Neuronal stem cell (in vitro differentiated cells): ENCODE measurements around the gene FOXI1.

ENCODE experiments used
- DNase-seq: peaks from one replicate; pipeline ENCODE4 v3.0.0-alpha.2; 2013; ENCODE audit warnings: low spot score
- H2AFZ ChIP-seq: one replicate; pipeline ENCODE4 v1.6.1; 2013; ENCODE audit warnings: mild to moderate bottlenecking, low read length, inconsistent platforms
- H2AK5ac ChIP-seq: 2 replicates; pipeline ENCODE4 v1.6.1; 2013; ENCODE audit warnings: low read depth, mild to moderate bottlenecking, inconsistent platforms, low read length, moderate library complexity, mixed read lengths
- H2BK120ac ChIP-seq: 2 replicates; pipeline ENCODE4 v1.6.1; 2013; ENCODE audit warnings: low read depth, mild to moderate bottlenecking, inconsistent platforms, low read length, moderate library complexity, mixed read lengths
- H2BK12ac ChIP-seq: one replicate; pipeline ENCODE4 v1.6.1; 2013; ENCODE audit warnings: low read length, inconsistent platforms
- H2BK15ac ChIP-seq: 2 replicates; pipeline ENCODE4 v1.6.1; 2013; ENCODE audit warnings: mild to moderate bottlenecking, low read length, inconsistent platforms, mixed read lengths
- H2BK5ac ChIP-seq: one replicate; pipeline ENCODE4 v1.6.1; 2013; ENCODE audit warnings: inconsistent platforms, mild to moderate bottlenecking, low read length, moderate library complexity
- H3K14ac ChIP-seq: one replicate; pipeline ENCODE4 v1.6.1; 2013; ENCODE audit warnings: low read length, inconsistent platforms
- H3K18ac ChIP-seq: 2 replicates; pipeline ENCODE4 v1.6.1; 2013; ENCODE audit warnings: low read length, inconsistent platforms
- H3K23ac ChIP-seq: 2 replicates; pipeline ENCODE4 v1.6.1; 2013; ENCODE audit warnings: low read depth, mild to moderate bottlenecking, mixed read lengths, low read length, inconsistent platforms; ENCODE audit not compliant: poor library complexity
- H3K27ac ChIP-seq: replicated peaks from 3 replicates; pipeline ENCODE4 v1.5.1; 2013; ENCODE audit warnings: low read length, inconsistent platforms
- H3K27me3 ChIP-seq, 3 experiments: 2 replicates each; pipeline ENCODE4 v1.6.1; 2013; ENCODE audit warnings: low read length in 3 of 3, mild to moderate bottlenecking in 2 of 3, inconsistent platforms in 1 of 3, low read depth in 1 of 3, mixed read lengths in 1 of 3, moderate library complexity in 1 of 3; ENCODE audit not compliant: control insufficient read depth in 3 of 3, insufficient read depth in 3 of 3
- H3K36me3 ChIP-seq, 2 donors: replicated peaks in 1 of 2; 2 replicates each; pipeline ENCODE4 v1.6.1; 2013; ENCODE audit warnings: low read length in 2 of 2; ENCODE audit not compliant: control insufficient read depth in 2 of 2, insufficient read depth in 2 of 2
- H3K4ac ChIP-seq: 2 replicates; pipeline ENCODE4 v1.6.1; 2013; ENCODE audit warnings: inconsistent platforms, mild to moderate bottlenecking, low read length, moderate library complexity
- H3K4me1 ChIP-seq, 2 donors: 1 replicate in 1 of 2; 2 replicates in 1 of 2; pipeline ENCODE4 v1.6.1; 2013; ENCODE audit warnings: low read length in 2 of 2, low read depth in 1 of 2; ENCODE audit not compliant: control insufficient read depth in 2 of 2, insufficient read depth in 1 of 2
- H3K4me2 ChIP-seq: one replicate; pipeline ENCODE4 v1.6.1; 2013; ENCODE audit warnings: mild to moderate bottlenecking, low read length, inconsistent platforms; ENCODE audit not compliant: insufficient read depth, poor library complexity, severe bottlenecking
- H3K4me3 ChIP-seq, 2 donors: 2 replicates each; pipeline ENCODE4 v1.5.1; 2013; ENCODE audit warnings: low read length in 2 of 2, mild to moderate bottlenecking in 2 of 2, inconsistent platforms in 1 of 2, moderate library complexity in 1 of 2
- H3K79me1 ChIP-seq: one replicate; pipeline ENCODE4 v1.6.1; 2013; ENCODE audit warnings: low read depth, mild to moderate bottlenecking, inconsistent platforms, low read length, moderate library complexity
- H3K9ac ChIP-seq: one replicate; pipeline ENCODE4 v1.6.1; 2013; ENCODE audit warnings: mild to moderate bottlenecking, low read depth, low read length, inconsistent platforms; ENCODE audit not compliant: poor library complexity
- H3K9me3 ChIP-seq, 2 donors: replicated peaks in 1 of 2; 2 replicates each; pipeline versions ENCODE3 to v1.6.1; 2013; ENCODE audit warnings: low read length in 2 of 2, mild to moderate bottlenecking in 2 of 2, inconsistent platforms in 1 of 2, low read depth in 1 of 2, mixed read lengths in 1 of 2, moderate library complexity in 1 of 2; ENCODE audit not compliant: control insufficient read depth in 2 of 2, insufficient read depth in 1 of 2
- H4K8ac ChIP-seq: one replicate; pipeline ENCODE4 v1.6.1; 2013; ENCODE audit warnings: low read depth, mild to moderate bottlenecking, inconsistent platforms, low read length, moderate library complexity
- H4K91ac ChIP-seq: one replicate; pipeline ENCODE4 v1.6.1; 2013; ENCODE audit warnings: low read length, low read depth, mild to moderate bottlenecking, inconsistent platforms; ENCODE audit not compliant: poor library complexity
- WGBS, 2 donors: extraction: QIAGEN DNeasy Blood & Tissue Kit; methylation state at CpG; one replicate each; pipeline ENCODE4 v1.1.7; 2013; ENCODE audit warnings: missing lambda C conversion rate in 2 of 2, mixed read lengths in 1 of 2; ENCODE audit not compliant: insufficient read length in 2 of 2, insufficient replicate concordance in 1 of 2; ENCODE audit errors: extremely low coverage in 2 of 2; 5-methylcytosine and 5-hydroxymethylcytosine counted together

The FOXI1 gene

DNA sequence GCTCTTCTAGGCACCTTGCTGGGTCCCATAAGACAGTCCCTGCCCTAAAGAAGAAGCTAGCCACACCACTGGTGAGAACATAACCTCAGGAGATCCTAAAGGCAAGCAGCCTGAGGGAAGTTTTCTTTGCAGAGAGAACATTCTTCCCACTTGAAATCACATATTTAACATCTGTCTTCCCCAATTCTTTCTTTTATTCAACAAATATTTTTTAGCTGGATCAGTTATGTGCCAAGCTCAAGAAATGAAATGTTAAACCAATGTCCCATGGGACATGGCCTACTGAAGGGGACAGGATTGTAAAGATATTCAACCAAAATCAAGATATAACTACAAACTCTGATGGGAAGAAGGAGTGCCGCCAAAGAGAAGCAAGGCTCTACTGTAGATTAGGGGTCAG, 36.5 kb downstream of the FOXI1 start:
- H3K27ac ChIP-seq = no peak overlapping the region
- H3K4me1 ChIP-seq = no peaks in the 10 kb centered on the region
- H2AK5ac ChIP-seq = no peak overlapping the region
- H2BK120ac ChIP-seq = no peak overlapping the region
- no peak overlapping the region for H2BK12ac ChIP-seq
- no peak overlapping the region for H3K4me2 ChIP-seq
- WGBS, 2 donors = no CpG with 5 or more reads among the region's 1 CpG
- no peak overlapping the region for H2BK5ac ChIP-seq
- H4K8ac ChIP-seq = no peak overlapping the region
- H3K14ac ChIP-seq = no peak overlapping the region
- DNase-seq = no peak
- no peaks in the 10 kb centered on the region for H3K79me1 ChIP-seq
- H3K9ac ChIP-seq = no peak overlapping the region
- no peak overlapping the region for H4K91ac ChIP-seq
- H3K36me3 ChIP-seq = no peaks in the 10 kb centered on the region
- H3K4me3 ChIP-seq = no peak overlapping the region
- no peak overlapping the region for H2BK15ac ChIP-seq
- no peak overlapping the region for H3K18ac ChIP-seq
- no peak overlapping the region for H3K4ac ChIP-seq
- no peaks in the 10 kb centered on the region for H3K9me3 ChIP-seq
- no peak overlapping the region for H3K23ac ChIP-seq
- no peak overlapping the region for H2AFZ ChIP-seq
- no peaks in the 10 kb centered on the region for H3K27me3 ChIP-seq

DNA sequence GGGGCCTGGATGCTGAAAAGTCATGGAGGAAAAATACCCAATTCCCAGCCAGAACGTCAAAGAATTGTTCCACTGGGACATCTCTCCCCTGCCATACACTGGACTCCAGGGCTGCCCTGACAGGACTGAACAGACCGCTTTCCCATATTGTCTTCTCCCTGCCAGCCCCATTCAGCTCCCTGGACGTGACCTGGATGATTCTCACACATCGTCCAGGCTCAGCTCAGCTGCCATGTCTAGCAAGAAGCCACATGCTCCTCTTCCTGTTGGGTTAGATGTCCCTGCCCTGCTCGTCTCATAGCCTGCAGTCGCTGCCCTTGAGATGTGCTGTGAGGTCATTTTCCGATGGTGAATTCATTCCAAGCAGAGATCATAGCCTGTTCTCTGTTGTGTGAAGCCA, 37.4 kb downstream of the FOXI1 start:
- Histone ChIP-seq H3K27me3 (no peaks in the 10 kb centered on the region), H4K8ac (no peak overlapping the region), H2BK12ac (no peak overlapping the region), H4K91ac (no peak overlapping the region), H2AFZ (no peak overlapping the region), H2BK5ac (no peak overlapping the region), H2AK5ac (peak overlapping the region; percentile 7), H3K4ac (no peak overlapping the region), H2BK15ac (no peak overlapping the region), H3K36me3 (no peaks in the 10 kb centered on the region), H2BK120ac (no peak overlapping the region), H3K4me1 (no peaks in the 10 kb centered on the region), H3K4me3 (no peak overlapping the region), H3K79me1 (no peaks in the 10 kb centered on the region), H3K18ac (no peak overlapping the region), H3K9ac (no peak overlapping the region), H3K9me3 (no peaks in the 10 kb centered on the region), H3K14ac (no peak overlapping the region), H3K4me2 (no peak overlapping the region), H3K27ac (no peak overlapping the region), H3K23ac (no peak overlapping the region)
- DNase-seq = no peak
- WGBS, 2 donors = no CpG with 5 or more reads among the region's 7 CpGs

DNA sequence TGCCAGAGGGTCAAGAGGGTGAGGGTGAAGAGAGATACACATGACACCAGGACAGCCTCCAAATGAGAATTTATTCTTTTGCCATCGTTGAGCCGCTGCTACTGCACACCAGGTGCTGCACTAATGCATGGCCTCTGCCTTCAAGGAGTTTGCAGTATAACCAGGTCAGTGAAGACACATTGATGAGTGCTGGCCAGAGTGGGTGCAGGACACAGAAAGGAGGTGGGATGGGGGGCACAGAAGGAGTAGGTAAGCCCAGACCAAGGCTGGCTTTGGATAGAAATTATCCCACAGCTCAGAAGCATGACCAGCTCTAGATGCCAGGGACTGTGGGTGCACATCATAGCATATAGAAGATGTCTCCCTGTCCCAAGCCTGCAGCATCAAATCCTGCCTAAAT, 38.0 kb downstream of the FOXI1 start:
- no peaks in the 10 kb centered on the region for H3K9me3 ChIP-seq
- H2BK120ac ChIP-seq = no peak overlapping the region
- H3K14ac ChIP-seq = no peak overlapping the region
- no peak overlapping the region for H3K4me2 ChIP-seq
- no peak overlapping the region for H3K27ac ChIP-seq
- H2BK15ac ChIP-seq = no peak overlapping the region
- no peak overlapping the region for H3K18ac ChIP-seq
- no peak overlapping the region for H2AFZ ChIP-seq
- H2BK5ac ChIP-seq = no peak overlapping the region
- no peak overlapping the region for H4K8ac ChIP-seq
- H3K9ac ChIP-seq = no peak overlapping the region
- no CpG with 5 or more reads among the region's 2 CpGs for WGBS, 2 donors
- H3K4ac ChIP-seq = no peak overlapping the region
- DNase-seq = no peak
- no peak overlapping the region for H3K4me3 ChIP-seq
- no peak overlapping the region for H4K91ac ChIP-seq
- H3K27me3 ChIP-seq = no peaks in the 10 kb centered on the region
- H3K4me1 ChIP-seq = peaks cover 0 to under 1% of the 10 kb centered on the region in 2 donors
- no peak overlapping the region for H2BK12ac ChIP-seq
- no peaks in the 10 kb centered on the region for H3K79me1 ChIP-seq
- no peak overlapping the region for H2AK5ac ChIP-seq
- no peaks in the 10 kb centered on the region for H3K36me3 ChIP-seq
- no peak overlapping the region for H3K23ac ChIP-seq

DNA sequence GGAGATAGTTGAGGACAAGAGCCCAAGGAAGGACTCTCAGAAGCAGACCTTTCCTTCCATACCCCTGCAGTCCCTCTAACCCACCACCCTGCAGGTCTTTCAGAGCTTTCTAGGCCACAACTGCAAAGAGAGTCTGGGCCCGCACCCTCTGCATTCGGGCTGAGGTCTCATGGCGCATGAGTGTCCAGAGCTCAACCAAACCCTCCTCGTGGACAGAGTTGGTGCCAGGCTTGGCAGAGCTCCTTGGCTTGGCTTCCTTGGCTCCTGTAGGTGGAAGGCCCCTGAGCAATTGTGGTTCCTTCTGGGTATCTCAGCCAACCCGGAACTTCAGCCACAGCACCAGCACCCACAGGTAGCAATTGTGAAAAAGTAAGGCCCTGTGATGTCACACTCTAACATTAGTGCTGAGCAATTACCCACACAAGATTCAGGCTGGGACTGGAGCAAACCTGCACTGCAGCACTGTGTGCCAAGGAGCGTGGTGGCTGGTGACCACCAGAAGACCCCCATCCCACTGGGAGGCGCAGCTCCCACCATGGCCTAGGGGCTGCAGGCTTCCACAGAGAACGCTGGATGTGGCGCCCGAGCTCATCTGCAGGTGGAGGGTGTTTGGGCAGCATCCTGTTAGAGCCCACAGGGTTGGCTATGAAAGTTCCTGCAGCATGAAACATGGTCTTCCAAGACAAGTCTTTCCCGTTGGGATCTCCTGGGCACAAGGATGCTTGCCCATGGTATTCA, 38.8 kb downstream of the FOXI1 start:
- Histone ChIP-seq H3K18ac (peak overlapping the region; percentile 51), H4K8ac (no peak overlapping the region)

More for the DNA sequence above, 38.8 kb downstream of the FOXI1 start:
- no peak overlapping the region for H3K4ac ChIP-seq
- H3K9me3 ChIP-seq = no peaks in the 10 kb centered on the region
- H3K4me1 ChIP-seq = peaks cover 0 to 6% of the 10 kb centered on the region in 2 donors
- no peak overlapping the region for H2BK120ac ChIP-seq
- no peak overlapping the region for H3K14ac ChIP-seq
- H3K79me1 ChIP-seq = no peaks in the 10 kb centered on the region
- H2BK5ac ChIP-seq = no peak overlapping the region
- H2AFZ ChIP-seq = no peak overlapping the region
- no peak overlapping the region for H3K27ac ChIP-seq
- DNase-seq = no peak
- no peak overlapping the region for H4K91ac ChIP-seq
- H3K23ac ChIP-seq = no peak overlapping the region
- H3K36me3 ChIP-seq = no peaks in the 10 kb centered on the region
- H2BK15ac ChIP-seq = no peak overlapping the region
- no peak overlapping the region for H2AK5ac ChIP-seq
- no peak overlapping the region for H3K4me3 ChIP-seq
- no peak overlapping the region for H3K4me2 ChIP-seq
- no peaks in the 10 kb centered on the region for H3K27me3 ChIP-seq
- no peak overlapping the region for H3K9ac ChIP-seq
- H2BK12ac ChIP-seq = no peak overlapping the region
- no CpG with 5 or more reads among the region's 11 CpGs for WGBS, 2 donors
